ENCODE results near the gene PEX5L.

PEX5L gene

GRCh38 chr3:179766416-179767133 lies 270.2 kb downstream of the PEX5L start:
- Histone ChIP-seq H3K4me2 (no peak overlapping the region), H3K27me3 (ENCODE audit: insufficient read depth, low read depth) (no peaks in the 10 kb centered on the region), H3K4me1 (ENCODE audit: low read depth, poor library complexity, severe bottlenecking) (no peaks in the 10 kb centered on the region), H3K9ac (no peak overlapping the region), H3K79me2 (ENCODE audit: insufficient read depth, low read depth) (no peaks in the 10 kb centered on the region), H4K20me1 (ENCODE audit: insufficient read depth) (no peaks in the 10 kb centered on the region), H2AFZ (ENCODE audit: low read depth) (no peak overlapping the region), H3K27ac (no peak overlapping the region), H3K36me3 (ENCODE audit: insufficient read depth) (no peaks in the 10 kb centered on the region; the same call in 1 of the 2 replicates), H3K4me3 (IDR thresholded peaks at IDR 0.05; ENCODE audit: insufficient read depth, low read depth, low read length) (no peak overlapping the region)
- no peak for TF ChIP-seq CTCF (conservative IDR thresholded peaks at IDR 0.05; ENCODE audit: low read depth, low read length)

- no peaks in the 10 kb centered on the region for H4K20me1 ChIP-seq (ENCODE audit: insufficient read depth)
- no peaks in the 10 kb centered on the region for H3K79me2 ChIP-seq (ENCODE audit: insufficient read depth, low read depth)
- H3K27ac ChIP-seq, result no peak overlapping the region
- no peak overlapping the region for H3K4me2 ChIP-seq
- no peak overlapping the region for H2AFZ ChIP-seq (ENCODE audit: low read depth)
- no peak overlapping the region for H3K9ac ChIP-seq
- H3K36me3 ChIP-seq (ENCODE audit: insufficient read depth), result no peaks in the 10 kb centered on the region; the same call in 1 of the 2 replicates
- H3K4me3 ChIP-seq (IDR thresholded peaks at IDR 0.05; ENCODE audit: insufficient read depth, low read depth, low read length), result no peak overlapping the region
- H3K27me3 ChIP-seq (ENCODE audit: insufficient read depth, low read depth), result no peaks in the 10 kb centered on the region
- TF ChIP-seq CTCF (conservative IDR thresholded peaks at IDR 0.05; ENCODE audit: low read depth, low read length), result no peak
- no peaks in the 10 kb centered on the region for H3K4me1 ChIP-seq (ENCODE audit: low read depth, poor library complexity, severe bottlenecking)
Measured at GRCh38 chr3:179765396-179765795, 271.3 kb downstream of the PEX5L start.

- Histone ChIP-seq H3K36me3 (ENCODE audit: insufficient read depth) (no peaks in the 10 kb centered on the region; the same call in 1 of the 2 replicates), H3K4me1 (ENCODE audit: low read depth, poor library complexity, severe bottlenecking) (no peaks in the 10 kb centered on the region), H3K27me3 (ENCODE audit: insufficient read depth, low read depth) (no peaks in the 10 kb centered on the region), H3K9ac (no peak overlapping the region), H3K4me2 (no peak overlapping the region), H3K79me2 (ENCODE audit: insufficient read depth, low read depth) (no peaks in the 10 kb centered on the region), H4K20me1 (ENCODE audit: insufficient read depth) (no peaks in the 10 kb centered on the region), H3K27ac (no peak overlapping the region), H2AFZ (ENCODE audit: low read depth) (no peak overlapping the region), H3K4me3 (IDR thresholded peaks at IDR 0.05; ENCODE audit: insufficient read depth, low read depth, low read length) (no peak overlapping the region)
- TF ChIP-seq CTCF (conservative IDR thresholded peaks at IDR 0.05; ENCODE audit: low read depth, low read length), result no peak
Measured at GRCh38 chr3:179760944-179761343, 275.8 kb downstream of the PEX5L start.

- TF ChIP-seq CTCF (conservative IDR thresholded peaks at IDR 0.05; ENCODE audit: low read depth, low read length), result peak; percentile 74
- H3K36me3 ChIP-seq (ENCODE audit: insufficient read depth), result no peaks in the 10 kb centered on the region
- H3K9ac ChIP-seq, result no peak overlapping the region
- no peak overlapping the region for H2AFZ ChIP-seq (ENCODE audit: low read depth)
- no peaks in the 10 kb centered on the region for H3K4me1 ChIP-seq (ENCODE audit: low read depth, poor library complexity, severe bottlenecking)
- H4K20me1 ChIP-seq (ENCODE audit: insufficient read depth), result no peaks in the 10 kb centered on the region
- H3K4me2 ChIP-seq, result no peak overlapping the region
- no peaks in the 10 kb centered on the region for H3K79me2 ChIP-seq (ENCODE audit: insufficient read depth, low read depth)
- no peak overlapping the region for H3K4me3 ChIP-seq (IDR thresholded peaks at IDR 0.05; ENCODE audit: insufficient read depth, low read depth, low read length)
- H3K27me3 ChIP-seq (ENCODE audit: insufficient read depth, low read depth), result no peaks in the 10 kb centered on the region
- H3K27ac ChIP-seq, result no peak overlapping the region
Measured at GRCh38 chr3:179750720-179751328, 285.9 kb downstream of the PEX5L start.

Data from KMS-11 (cell line).